NT2/D1 (cell line): ENCODE data around the gene PRKAG2.

Experiments used
- DNase-seq: peaks from one replicate; pipeline ENCODE4 v3.0.0-alpha.2; 2011; ENCODE audit warnings: low read depth, low spot score
- H3K27me3 ChIP-seq: 2 replicates; pipeline ENCODE4 v1.6.0; 2011; ENCODE audit warnings: mild to moderate bottlenecking; ENCODE audit not compliant: insufficient read length, insufficient read depth
- H3K36me3 ChIP-seq: 2 replicates; pipeline ENCODE4 v1.6.1; 2011; ENCODE audit warnings: mild to moderate bottlenecking, low read length, mixed read lengths; ENCODE audit not compliant: insufficient read depth, insufficient read length
- H3K4me1 ChIP-seq: 2 replicates; pipeline ENCODE4 v1.5.1; 2011; ENCODE audit not compliant: insufficient read depth, insufficient read length
- H3K4me3 ChIP-seq: 2 replicates; pipeline ENCODE4 v1.5.1; 2011; ENCODE audit warnings: low read depth; ENCODE audit not compliant: insufficient read length
- H3K9ac ChIP-seq: 2 replicates; pipeline ENCODE4 v1.6.0; 2011; ENCODE audit warnings: low read depth; ENCODE audit not compliant: insufficient read length
- H3K9me3 ChIP-seq: 2 replicates; pipeline ENCODE4 v1.5.1; 2011; ENCODE audit warnings: mild to moderate bottlenecking, low read length; ENCODE audit not compliant: insufficient read depth
- SUZ12 ChIP-seq: IDR thresholded peaks from 2 replicates; pipeline ENCODE4 v1.6.1; 2011; ENCODE audit not compliant: insufficient read length, insufficient read depth; ENCODE audit errors: extremely low read depth
- YY1 ChIP-seq: IDR thresholded peaks from 2 replicates; pipeline ENCODE4 v1.6.1; 2011; ENCODE audit not compliant: insufficient read length, insufficient read depth
- ZNF274 ChIP-seq: IDR thresholded peaks from 2 replicates; pipeline ENCODE4 v1.6.1; 2011; ENCODE audit warnings: mild to moderate bottlenecking, low read depth, low read length

PRKAG2 gene

DNA sequence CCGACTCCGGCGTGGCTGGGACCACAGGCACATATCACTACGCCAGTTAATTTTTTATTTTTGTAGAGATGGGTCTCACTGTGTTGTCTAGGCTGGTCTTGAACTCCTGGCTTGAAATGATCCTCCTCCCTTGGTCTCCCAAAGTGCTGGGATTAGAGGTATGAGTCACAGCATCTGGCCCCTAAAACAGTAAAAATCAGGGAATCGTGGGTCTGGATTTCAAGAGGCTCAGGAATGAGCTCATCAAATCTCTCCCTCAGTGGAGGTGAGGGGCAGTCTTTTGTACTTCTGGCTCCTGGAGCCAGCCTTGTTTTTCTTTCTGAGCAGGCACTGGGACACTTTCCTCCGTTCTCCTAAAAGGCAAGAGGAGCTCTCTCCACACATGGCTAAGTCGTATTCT, 325.1 kb downstream of the PRKAG2 start:
- H3K9me3 ChIP-seq: peaks cover 4% of the 10 kb centered on the region; the same call in 1 of the 2 replicates
- DNase-seq: no peak
- H3K4me1 ChIP-seq: peaks cover 8% of the 10 kb centered on the region
- no peaks in the 10 kb centered on the region for H3K27me3 ChIP-seq
- no peak overlapping the region for H3K4me3 ChIP-seq
- no peak for TF ChIP-seq ZNF274
- TF ChIP-seq SUZ12: no peak
- TF ChIP-seq YY1: no peak
- H3K9ac ChIP-seq: no peak overlapping the region
- H3K36me3 ChIP-seq: no peaks in the 10 kb centered on the region

DNA sequence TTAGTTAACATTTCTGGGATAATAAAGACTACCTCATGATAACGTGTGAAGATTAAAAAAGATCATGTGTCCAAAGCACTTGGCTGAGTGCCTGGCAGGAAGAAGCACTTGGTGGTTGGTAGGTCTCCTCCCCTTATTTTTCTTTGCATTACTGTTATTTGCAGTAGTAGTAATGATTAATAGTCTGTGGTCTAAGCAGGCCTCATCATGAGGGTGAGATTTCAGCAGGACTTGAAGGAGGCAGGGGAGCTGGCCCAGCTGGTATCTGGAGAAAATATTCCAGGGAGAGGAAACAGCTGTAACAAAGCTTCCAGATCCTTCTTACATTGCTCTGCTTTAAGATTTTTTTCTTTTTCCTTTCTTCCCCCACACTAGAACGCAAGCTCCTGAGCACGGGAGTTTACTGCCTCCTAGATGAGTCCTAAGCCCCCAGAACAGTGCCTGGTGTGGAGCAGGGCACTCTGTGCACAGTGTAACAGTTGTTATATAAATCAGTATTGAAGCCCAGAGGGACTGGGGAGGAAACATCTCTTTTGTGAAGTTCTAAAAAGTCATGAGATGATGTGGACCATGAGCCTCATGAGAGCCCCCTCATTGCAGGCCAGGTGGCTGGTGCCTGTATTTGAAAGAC, 326.1 kb downstream of the PRKAG2 start:
- no peak overlapping the region for H3K4me3 ChIP-seq
- peaks cover 4% of the 10 kb centered on the region; the same call in 1 of the 2 replicates for H3K9me3 ChIP-seq
- no peaks in the 10 kb centered on the region for H3K27me3 ChIP-seq
- TF ChIP-seq ZNF274: no peak
- TF ChIP-seq YY1: no peak
- TF ChIP-seq SUZ12: no peak
- H3K36me3 ChIP-seq: no peaks in the 10 kb centered on the region
- peaks cover 8% of the 10 kb centered on the region for H3K4me1 ChIP-seq
- H3K9ac ChIP-seq: no peak overlapping the region
- DNase-seq: no peak

DNA sequence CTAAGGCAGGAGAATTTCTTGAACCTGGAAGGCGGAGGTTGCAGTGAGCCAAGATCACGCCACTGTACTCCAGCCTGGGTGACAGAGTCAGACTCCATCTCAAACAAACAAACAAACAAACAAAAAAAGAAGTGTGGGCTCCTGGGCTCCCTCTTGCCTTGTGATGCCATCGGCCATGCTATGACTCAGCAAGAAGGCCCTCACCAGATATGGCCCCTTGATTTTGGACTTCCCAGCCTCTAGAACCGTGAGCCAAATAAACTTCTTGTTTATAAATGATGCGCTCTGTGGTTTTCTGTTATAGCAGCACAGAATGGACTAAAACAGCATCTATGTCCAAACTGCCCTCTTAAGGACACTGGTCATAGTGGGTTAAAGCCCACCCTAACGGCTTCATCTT, 327.3 kb downstream of the PRKAG2 start:
- DNase-seq: no peak
- Histone ChIP-seq H3K4me1 (peaks cover 8% of the 10 kb centered on the region), H3K9me3 (peaks cover 4% of the 10 kb centered on the region; the same call in 1 of the 2 replicates), H3K36me3 (no peaks in the 10 kb centered on the region), H3K4me3 (no peak overlapping the region), H3K27me3 (no peaks in the 10 kb centered on the region), H3K9ac (no peak overlapping the region)
- TF ChIP-seq YY1: no peak
- TF ChIP-seq ZNF274: no peak
- TF ChIP-seq SUZ12: no peak

DNA sequence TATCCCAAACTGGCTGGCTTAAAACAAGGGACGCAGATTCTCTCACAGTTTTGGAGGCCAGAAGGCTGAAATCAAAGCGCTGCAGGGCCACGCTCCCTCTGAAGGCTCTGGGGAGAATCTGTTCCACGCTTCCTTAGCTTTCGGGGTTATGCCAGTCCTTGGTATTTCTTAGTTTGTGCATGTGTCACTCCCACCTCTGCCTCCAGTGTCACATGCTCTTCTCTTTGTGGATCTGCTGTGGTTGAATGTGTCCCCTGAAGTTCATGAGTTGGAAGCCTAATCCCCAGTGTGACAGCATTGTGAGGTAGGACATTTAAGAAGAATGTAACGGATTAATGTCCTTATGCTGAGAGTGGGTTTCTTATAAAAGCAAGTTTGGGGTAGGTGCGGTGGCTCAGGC, 327.8 kb downstream of the PRKAG2 start:
- TF ChIP-seq YY1 (no peak), ZNF274 (no peak), SUZ12 (no peak)
- no peaks in the 10 kb centered on the region for H3K27me3 ChIP-seq
- no peak overlapping the region for H3K9ac ChIP-seq
- no peak for DNase-seq
- peaks cover 8% of the 10 kb centered on the region for H3K4me1 ChIP-seq
- peaks cover 4% of the 10 kb centered on the region; the same call in 1 of the 2 replicates for H3K9me3 ChIP-seq
- H3K4me3 ChIP-seq: no peak overlapping the region
- H3K36me3 ChIP-seq: no peaks in the 10 kb centered on the region

DNA sequence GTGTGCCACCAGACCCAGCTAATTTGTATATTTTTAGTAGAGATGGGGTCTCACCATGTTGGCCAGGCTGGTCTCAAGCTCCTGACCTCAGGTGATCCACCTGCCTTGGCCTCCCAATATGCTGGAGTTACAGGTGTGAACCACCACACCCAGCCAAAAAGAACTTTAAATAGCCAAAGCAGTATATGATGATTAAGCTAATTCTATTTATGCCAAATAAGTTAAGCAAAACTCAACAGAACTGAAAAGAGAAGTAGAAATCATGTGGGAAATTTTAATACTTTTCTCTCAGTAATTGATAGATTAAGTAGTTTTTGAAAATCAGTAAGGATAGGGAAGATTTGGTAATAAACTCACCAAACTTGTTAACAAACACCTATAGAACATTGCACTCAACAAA, 332.7 kb downstream of the PRKAG2 start:
- H3K4me1 ChIP-seq: no peaks in the 10 kb centered on the region
- no peaks in the 10 kb centered on the region for H3K36me3 ChIP-seq
- H3K9me3 ChIP-seq: no peaks in the 10 kb centered on the region
- no peak for DNase-seq
- no peak overlapping the region for H3K4me3 ChIP-seq
- H3K27me3 ChIP-seq: no peaks in the 10 kb centered on the region
- TF ChIP-seq ZNF274 (no peak), YY1 (no peak), SUZ12 (no peak)
- no peak overlapping the region for H3K9ac ChIP-seq

DNA sequence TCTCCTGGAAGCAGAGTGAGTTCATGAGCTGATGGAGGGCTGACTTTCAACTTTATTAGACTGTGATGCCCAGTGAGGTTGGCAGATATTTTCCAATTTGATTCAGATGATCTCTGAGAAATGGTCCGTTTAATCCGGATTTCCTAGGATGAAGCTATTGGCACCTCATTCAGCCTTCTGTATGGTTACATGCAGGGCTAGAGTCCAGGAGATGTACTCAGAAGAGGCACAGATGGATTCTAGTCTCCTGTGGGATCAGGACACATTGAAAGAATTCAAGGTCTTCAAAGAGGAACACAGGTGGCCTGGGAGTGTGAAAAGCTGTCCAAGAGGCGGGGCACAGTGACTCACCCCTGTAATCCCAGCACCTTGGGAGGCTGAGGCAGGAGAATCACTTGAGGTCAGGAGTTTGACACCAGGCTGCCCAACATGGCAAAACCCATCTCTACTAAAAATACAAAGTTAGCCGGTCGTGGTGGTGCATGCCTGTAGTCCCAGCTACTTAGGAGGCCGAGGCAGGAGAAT, 334.2 kb downstream of the PRKAG2 start:
- no peak overlapping the region for H3K4me3 ChIP-seq
- no peaks in the 10 kb centered on the region for H3K36me3 ChIP-seq
- no peak for DNase-seq
- no peaks in the 10 kb centered on the region for H3K27me3 ChIP-seq
- H3K4me1 ChIP-seq: no peaks in the 10 kb centered on the region
- H3K9ac ChIP-seq: no peak overlapping the region
- no peaks in the 10 kb centered on the region for H3K9me3 ChIP-seq
- TF ChIP-seq ZNF274: no peak
- no peak for TF ChIP-seq YY1
- no peak for TF ChIP-seq SUZ12

DNA sequence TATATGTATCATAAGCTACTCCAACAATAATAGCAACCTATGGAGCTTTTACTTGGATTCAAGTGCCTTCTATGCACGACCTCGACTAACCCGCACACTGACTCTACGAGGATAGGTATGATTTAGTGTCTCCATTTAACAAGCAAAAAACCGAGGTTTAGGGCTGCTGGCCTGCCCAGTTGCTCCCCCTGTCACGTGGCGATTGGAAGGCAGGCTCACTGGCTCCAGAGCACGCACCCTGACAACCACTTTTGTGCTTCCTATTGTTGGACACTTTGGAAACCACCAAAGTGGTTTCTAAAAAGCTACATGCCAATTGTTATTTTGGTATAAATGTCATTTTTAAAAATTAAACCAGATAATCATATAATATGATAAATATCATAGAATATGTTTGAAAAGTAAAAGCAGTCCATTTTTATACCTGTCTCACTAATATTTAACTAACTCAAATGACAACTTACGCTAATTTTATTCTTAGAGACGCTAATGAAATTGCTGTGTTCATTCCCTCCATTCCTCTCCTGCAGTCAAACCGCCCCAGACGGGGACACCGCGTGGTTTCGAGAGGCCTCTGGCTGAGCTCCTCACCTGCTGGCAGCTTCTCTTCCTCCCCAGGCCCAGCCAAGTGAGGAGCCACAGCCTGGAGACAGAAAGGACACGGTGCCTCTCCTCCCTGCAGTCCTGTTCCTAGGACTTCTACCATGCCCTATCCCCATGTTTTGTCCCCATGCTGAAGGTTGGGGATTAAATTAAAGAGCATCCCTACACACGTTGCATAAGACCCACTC, 335.0 kb downstream of the PRKAG2 start:
- DNase-seq: no peak
- Histone ChIP-seq H3K4me1 (no peaks in the 10 kb centered on the region), H3K36me3 (no peaks in the 10 kb centered on the region), H3K27me3 (no peaks in the 10 kb centered on the region), H3K9ac (no peak overlapping the region), H3K9me3 (no peaks in the 10 kb centered on the region), H3K4me3 (no peak overlapping the region)
- TF ChIP-seq YY1: no peak
- no peak for TF ChIP-seq SUZ12
- no peak for TF ChIP-seq ZNF274
